Lung (tissue), 12 donors: ENCODE results near the gene CUL5. TPM values are rescaled to one million over a fixed set of nuclear protein-coding genes. Genes with fewer than 3 reads are reported as not detected.
"Not testable (repeated sequence)": the region's sequence is repeated elsewhere in the genome, so short reads cannot be mapped to it uniquely, and the experiment has no call there.

ENCODE experiments used
- ATAC-seq: fragments of 200-7000 bp; cut with Tn5 transposase; one replicate; pipeline ENCODE4 v1.9.1; 2020; ENCODE audit warnings: moderate number of reproducible peaks; ENCODE audit not compliant: insufficient read depth, low FRiP score
- DNase-seq, 3 donors: peaks; one replicate each; pipeline ENCODE4 v3.0.0-alpha.2; 2013 to 2017
- H3K27ac ChIP-seq, 2 donors: one replicate each; pipeline ENCODE4 v1.5.1; 2013; ENCODE audit warnings: mild to moderate bottlenecking in 2 of 2, moderate library complexity in 2 of 2, control low read depth in 1 of 2, inconsistent platforms in 1 of 2, low read depth in 1 of 2, low read length in 1 of 2
- H3K27me3 ChIP-seq, 3 donors: one replicate each; pipeline ENCODE4 v1.5.1; 2013; ENCODE audit warnings: low read length in 2 of 3; ENCODE audit not compliant: control insufficient read depth in 3 of 3, insufficient read depth in 3 of 3
- H3K36me3 ChIP-seq, 4 donors: one replicate each; pipeline ENCODE4 v1.5.1; 2013; ENCODE audit warnings: low read length in 4 of 4, mild to moderate bottlenecking in 1 of 4, moderate library complexity in 1 of 4; ENCODE audit not compliant: control insufficient read depth in 4 of 4, insufficient read depth in 4 of 4
- H3K4me1 ChIP-seq, 5 donors: one replicate each; pipeline ENCODE4 v1.5.1; 2013; ENCODE audit warnings: low read length in 5 of 5, mild to moderate bottlenecking in 2 of 5, moderate library complexity in 1 of 5; ENCODE audit not compliant: control insufficient read depth in 5 of 5, insufficient read depth in 5 of 5
- H3K4me3 ChIP-seq: one replicate; pipeline ENCODE4 v1.5.1; 2013; ENCODE audit warnings: mild to moderate bottlenecking, control low read depth, moderate library complexity
- H3K9ac ChIP-seq, 2 donors: one replicate each; pipeline ENCODE4 v1.5.1; 2013; ENCODE audit warnings: low read length in 2 of 2, control low read depth in 1 of 2; ENCODE audit not compliant: insufficient read depth in 1 of 2
- H3K9me3 ChIP-seq, 4 donors: one replicate each; pipeline ENCODE4 v1.5.1; 2013; ENCODE audit warnings: low read length in 3 of 4, mild to moderate bottlenecking in 1 of 4, moderate library complexity in 1 of 4; ENCODE audit not compliant: control insufficient read depth in 4 of 4, insufficient read depth in 3 of 4
- WGBS, 2 donors: extraction: QIAGEN DNeasy Blood & Tissue Kit; methylation state at CpG; one replicate each; pipeline ENCODE4 v1.1.7; 2013; 5-methylcytosine and 5-hydroxymethylcytosine counted together
- polyA plus RNA-seq, 2 donors: library from polyadenylated mRNA; stranded (reverse); fragments of 200-250 nt; gene quantifications; one replicate each; pipeline ENCODE4 v1.2.1, GENCODE V29; 2013
- total RNA-seq, 2 donors: library from RNA; depleted of rRNA in 1 of 2; stranded (reverse); fragments of >200 nt in 1 of 2; gene quantifications; one replicate each; pipeline ENCODE4 v1.2.1, GENCODE V29; 2014 to 2021
- TF ChIP-seq, protein P1 (sequence below): IDR thresholded peaks from 2 replicates; pipeline ENCODE4 v1.5.1; 2012; ENCODE audit warnings: mild to moderate bottlenecking; ENCODE audit errors: control extremely low read depth, extremely low read depth
- donor health status: control.
- donor health status: control.
- donor health status: Bipolar disorder and iron deficiency.
- donor health status: healthy.
- donor health status: DM: yes; HTN: yes; CAD: no.

The CUL5 gene
- total and polyA plus RNA-seq, 4 donors: 5.4 to 53.6 (median 22.2) TPM

DNA sequence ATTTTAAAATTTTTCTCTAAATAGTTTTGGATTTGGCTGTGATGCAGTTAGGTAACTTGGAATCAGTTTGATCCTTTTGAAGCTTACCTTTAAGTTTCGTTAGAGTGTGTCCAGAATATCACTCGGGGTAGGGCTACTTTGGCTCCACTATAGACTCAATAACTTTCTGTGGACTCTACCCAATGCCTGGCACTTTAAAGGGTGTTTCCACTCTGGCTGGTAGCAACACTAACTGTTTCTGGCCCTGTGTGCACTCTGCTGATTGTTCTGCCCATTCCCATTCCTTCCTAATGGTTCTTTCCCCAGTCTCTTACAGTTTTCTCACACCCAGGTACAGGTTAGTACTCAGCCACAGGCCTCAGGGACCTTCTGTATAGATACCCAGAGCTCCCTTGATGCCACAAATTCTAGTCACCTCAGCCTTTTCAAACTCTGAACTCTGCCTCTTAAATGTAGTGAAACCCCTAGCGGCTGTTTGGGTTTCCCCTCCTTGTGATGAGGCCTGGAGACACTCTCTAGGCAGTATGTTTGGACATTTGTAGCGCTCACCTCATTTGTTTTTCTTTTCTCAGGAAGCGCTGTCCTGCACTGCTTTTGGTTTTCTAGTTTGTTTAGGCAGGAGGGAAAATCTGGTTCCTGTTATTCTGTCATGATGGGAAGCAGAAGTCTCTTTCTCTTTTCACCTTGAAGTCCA lies 16.8 kb downstream of the CUL5 start:
- ATAC-seq (no peak), DNase-seq (peak; percentile 13 to 56 (median 32))
- Histone ChIP-seq H3K27ac (peak overlapping the region in 1 of 2 donors; percentile 47), H3K4me1 (peaks cover 0 to 8% (median 3%) of the 10 kb centered on the region in 5 donors), H3K36me3 (peaks cover 0 to 2% (median 0%) of the 10 kb centered on the region in 4 donors), H3K9me3 (no peaks in the 10 kb centered on the region), H3K4me3 (no peak overlapping the region), H3K9ac (no peak overlapping the region), H3K27me3 (no peaks in the 10 kb centered on the region)
- TF ChIP-seq, protein P1, sequence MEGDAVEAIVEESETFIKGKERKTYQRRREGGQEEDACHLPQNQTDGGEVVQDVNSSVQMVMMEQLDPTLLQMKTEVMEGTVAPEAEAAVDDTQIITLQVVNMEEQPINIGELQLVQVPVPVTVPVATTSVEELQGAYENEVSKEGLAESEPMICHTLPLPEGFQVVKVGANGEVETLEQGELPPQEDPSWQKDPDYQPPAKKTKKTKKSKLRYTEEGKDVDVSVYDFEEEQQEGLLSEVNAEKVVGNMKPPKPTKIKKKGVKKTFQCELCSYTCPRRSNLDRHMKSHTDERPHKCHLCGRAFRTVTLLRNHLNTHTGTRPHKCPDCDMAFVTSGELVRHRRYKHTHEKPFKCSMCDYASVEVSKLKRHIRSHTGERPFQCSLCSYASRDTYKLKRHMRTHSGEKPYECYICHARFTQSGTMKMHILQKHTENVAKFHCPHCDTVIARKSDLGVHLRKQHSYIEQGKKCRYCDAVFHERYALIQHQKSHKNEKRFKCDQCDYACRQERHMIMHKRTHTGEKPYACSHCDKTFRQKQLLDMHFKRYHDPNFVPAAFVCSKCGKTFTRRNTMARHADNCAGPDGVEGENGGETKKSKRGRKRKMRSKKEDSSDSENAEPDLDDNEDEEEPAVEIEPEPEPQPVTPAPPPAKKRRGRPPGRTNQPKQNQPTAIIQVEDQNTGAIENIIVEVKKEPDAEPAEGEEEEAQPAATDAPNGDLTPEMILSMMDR: no peak
- WGBS, 2 donors: 62 to 63% methylated on average over 5 of the region's 5 CpGs

DNA sequence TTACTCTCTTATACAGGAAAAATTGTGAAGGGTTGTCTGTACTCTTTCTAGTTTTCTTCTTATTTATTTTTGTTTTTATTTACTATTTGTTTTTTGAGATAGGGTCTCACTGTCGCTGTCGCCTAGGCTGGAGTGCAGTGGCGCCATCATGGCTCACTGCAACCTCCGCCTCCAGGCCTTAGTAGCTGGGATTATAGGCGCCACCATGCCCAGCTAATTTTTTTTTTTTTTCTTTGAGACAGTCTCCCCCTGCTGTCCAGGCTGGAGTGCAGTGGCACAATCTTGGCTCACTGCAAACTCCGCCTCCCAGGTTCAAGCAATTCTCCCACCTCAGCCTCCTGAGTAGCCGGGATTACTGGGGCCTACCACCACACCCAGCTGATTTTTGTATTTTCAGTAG lies 18.4 kb downstream of the CUL5 start:
- 98 to 99% methylated on average over 7 of the region's 7 CpGs for WGBS, 2 donors
- H3K27me3 ChIP-seq: no peaks in the 10 kb centered on the region
- H3K4me1 ChIP-seq: peaks cover 0 to 8% (median 3%) of the 10 kb centered on the region in 5 donors
- peaks cover 0 to 3% (median 1%) of the 10 kb centered on the region in 4 donors for H3K36me3 ChIP-seq
- ATAC-seq: no peak
- H3K9me3 ChIP-seq: no peaks in the 10 kb centered on the region
- no peak for DNase-seq
- TF ChIP-seq, protein P1: no peak
- no peak overlapping the region for H3K27ac ChIP-seq
- no peak overlapping the region for H3K4me3 ChIP-seq
- no peak overlapping the region for H3K9ac ChIP-seq

DNA sequence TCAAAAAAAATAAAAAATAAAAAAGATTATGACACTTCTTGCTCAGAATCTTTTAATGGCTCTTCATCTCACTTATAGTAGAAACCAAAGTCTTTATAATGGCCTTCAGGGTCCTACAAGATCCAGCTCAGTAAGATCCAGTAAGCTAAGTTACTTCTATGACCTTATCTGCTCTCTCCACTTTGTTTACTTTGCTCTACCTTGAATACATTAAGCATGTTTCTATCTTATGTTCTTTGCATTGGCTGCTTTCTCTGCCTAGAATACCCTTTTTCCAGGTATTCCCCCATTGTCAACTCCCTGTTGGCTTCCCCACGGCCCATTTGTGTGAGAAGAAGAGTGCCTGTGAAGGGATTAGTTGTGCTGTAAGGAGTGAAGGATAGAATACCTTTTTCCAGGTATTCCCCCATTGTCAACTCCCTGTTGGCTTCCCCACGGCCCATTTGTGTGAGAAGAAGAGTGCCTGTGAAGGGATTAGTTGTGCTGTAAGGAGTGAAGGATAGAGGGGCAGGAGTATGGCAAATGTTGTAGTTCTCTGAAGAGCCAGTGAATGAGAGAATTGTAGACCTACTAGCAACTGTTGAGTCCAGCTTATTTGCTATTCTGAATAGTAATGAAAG lies 20.2 kb downstream of the CUL5 start:
- ATAC-seq, DNase-seq, H3K9ac ChIP-seq, H3K4me3 ChIP-seq, H3K27me3 ChIP-seq, H3K27ac ChIP-seq, H3K36me3 ChIP-seq, H3K9me3 ChIP-seq, H3K4me1 ChIP-seq: not testable (repeated sequence)
- 94 to 98% methylated on average over 2 of the region's 2 CpGs for WGBS, 2 donors

DNA sequence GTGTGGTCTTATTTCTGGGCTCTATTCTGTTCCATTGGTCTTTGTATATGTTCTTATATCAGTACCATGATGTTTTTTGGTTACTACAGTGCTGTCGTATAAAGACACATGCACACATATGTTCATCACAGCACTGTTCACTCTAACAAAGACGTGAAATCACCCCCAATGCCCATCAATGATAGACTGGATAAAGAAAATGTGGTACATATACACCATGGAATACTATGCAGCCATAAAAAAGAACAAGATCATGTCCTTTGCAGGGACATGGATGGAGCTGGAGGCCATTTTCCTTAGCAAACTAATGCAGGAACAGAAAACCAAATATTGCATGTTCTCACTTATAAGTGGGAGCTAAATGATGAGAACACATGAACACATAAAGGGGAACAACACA lies 22.9 kb downstream of the CUL5 start:
- H3K27ac ChIP-seq, H3K4me3 ChIP-seq, H3K9ac ChIP-seq, H3K27me3 ChIP-seq, H3K4me1 ChIP-seq, ATAC-seq, DNase-seq, H3K9me3 ChIP-seq: not testable (repeated sequence)
- WGBS, 2 donors: 96 to 100% methylated on average over 2 of the region's 2 CpGs
- peaks cover 4 to 14% (median 8%) of the 10 kb centered on the region in 4 donors for H3K36me3 ChIP-seq
